GM21367 (cell line): ENCODE results near the gene MAPKAP1.

Experiments
- ATAC-seq: cut with Tn5 transposase; IDR thresholded peaks from one replicate; pipeline ENCODE4 v1.9.1; 2021; ENCODE audit not compliant: unreplicated experiment

The MAPKAP1 gene

DNA sequence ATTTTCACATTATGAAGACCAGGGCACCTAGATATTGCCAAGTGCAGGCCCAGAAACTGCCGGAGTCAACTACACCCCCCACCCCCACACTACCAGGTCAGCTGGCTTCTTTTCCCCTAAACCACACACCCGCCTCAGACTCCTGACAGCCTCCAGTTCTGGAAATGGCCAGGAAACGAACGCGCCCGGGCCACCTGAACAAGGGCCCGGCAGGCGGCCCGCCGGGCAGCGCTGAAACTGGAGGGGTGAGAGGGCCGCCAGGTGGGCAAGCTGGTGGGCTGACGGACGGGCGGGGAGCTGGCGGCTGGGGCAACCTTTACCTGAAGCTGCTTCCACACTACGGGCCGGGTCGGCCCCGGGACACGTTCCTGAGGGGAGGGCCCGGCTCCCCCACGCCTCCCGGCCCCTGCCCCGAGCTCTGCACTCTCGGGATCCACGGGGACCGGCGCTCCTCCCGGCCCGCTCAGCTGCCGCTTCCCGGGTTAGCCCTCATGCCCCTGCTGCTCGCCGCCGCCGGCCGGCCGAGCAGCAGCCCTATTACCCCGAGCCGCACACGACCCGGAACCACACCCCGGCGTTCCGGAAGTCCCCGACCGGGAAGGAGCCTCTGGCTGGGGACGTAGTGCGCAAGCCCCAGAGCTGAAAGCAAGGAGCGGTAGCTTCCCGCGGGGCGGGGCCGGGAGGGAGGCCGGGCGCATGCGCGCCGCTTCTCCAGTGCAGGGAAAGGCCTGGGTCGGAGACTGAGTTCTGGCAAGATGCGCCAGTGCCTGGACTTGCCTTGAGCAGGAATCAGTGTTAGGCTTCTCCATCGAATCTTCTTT lies at the start of gene MAPKAP1:
Gene MAPKAP1, minus strand, starts transcription at position 558 of the 821 bp plus-strand sequence. CDS start 34,634 bp downstream, outside the sequence.
- peak; percentile 90 for ATAC-seq

DNA sequence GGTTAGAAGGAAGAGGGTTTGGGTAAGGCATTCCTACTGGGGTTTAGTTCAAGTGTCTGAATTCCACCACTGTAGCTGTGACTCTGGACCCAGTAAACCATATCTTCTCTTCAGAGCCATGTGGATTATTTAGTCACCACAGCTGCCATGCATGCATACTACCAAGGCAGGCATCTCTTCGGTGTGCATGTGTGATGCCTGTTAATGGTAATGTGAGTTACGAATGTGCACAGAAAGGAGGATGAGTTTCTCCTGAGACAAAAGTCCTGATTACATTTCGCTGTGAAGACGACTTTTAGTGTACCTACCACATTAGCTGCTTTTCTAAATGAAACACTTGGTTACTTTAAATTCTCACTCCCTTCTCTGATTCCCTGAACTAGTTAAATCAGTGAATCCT lies 49.5 kb upstream of the MAPKAP1 start:
- ATAC-seq: no peak

DNA sequence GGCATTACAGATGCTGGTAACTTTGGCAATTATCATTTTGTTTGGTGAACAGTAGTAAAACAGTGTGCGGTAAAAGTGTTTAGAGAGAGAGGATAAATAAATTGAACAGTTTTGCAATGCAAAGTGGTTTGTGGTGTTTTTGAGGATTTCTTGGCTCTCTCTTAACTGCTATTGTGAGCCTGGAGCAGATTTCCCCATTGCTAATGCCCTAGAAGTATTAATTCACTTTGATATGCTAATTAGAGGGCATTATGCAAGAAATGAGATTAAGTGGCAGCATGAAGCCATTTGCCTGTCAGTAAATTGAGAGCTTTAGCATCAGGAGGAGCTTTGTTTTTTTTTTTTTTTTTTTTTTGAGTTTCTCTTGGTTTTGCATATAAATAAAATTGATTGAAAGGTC lies 48.3 kb upstream of the MAPKAP1 start:
- no peak for ATAC-seq

DNA sequence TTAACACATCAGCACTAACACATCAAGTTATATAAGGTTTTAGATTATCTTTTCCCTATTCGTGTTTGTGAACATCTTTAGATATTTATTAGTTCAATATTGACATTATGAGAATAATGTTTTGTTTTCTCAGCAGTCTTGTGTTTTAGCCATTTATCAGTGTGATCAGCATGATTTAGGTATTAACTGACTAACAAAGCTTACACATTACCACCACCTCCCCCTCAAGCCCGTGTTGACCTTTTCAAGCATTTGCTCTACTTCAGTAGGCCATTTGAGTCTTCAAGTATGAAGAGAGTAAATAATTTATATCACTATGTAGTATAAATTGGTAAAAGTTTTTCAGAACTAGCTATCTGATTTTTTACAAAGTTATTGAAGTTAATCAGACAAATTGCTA lies 47.1 kb upstream of the MAPKAP1 start:
- ATAC-seq: no peak

DNA sequence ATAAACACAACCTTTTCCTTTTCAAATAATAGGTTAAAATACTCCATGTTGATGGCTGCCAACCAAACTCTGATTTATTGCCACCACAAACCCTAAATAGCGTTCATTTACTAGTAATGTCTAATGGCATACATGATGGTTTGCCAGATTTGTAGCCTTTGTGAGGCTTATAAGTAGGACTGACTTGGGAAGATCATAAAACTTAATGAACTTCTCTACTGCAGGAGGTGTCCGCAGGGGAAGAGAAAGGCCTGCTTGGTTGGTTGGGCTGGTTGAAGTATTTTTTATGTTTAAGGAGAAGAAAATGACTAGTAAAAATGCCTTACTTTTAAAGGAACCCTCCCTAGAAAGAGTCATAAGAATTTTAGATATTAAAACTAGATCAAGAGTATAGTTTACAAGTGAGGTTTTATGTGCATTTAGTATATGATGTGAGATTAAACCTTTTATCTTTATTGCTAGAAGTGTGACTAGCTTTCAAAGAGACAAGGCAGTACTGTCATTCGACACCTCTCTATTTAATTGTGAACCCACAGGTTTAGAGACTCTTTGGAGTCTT lies 45.1 kb upstream of the MAPKAP1 start:
- no peak for ATAC-seq

DNA sequence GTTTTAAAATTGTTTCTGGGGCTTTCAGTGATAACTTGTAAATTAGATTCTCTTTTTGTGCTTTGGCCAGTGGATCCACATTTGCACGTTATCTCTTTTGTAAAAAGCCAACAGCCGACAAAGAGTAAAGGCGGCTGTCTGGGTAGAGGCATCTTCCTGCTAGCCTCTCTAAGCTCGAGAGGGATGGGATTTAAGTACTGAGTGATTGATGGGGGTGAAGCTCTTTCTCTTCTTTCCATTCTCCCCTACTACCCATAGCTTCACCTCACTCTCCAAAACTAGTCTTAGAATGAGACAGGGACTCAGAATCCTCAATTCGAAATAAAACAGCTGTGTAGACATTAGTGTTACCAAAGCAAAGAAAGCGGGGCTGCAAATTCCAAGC lies 43.6 kb upstream of the MAPKAP1 start:
- ATAC-seq: no peak

DNA sequence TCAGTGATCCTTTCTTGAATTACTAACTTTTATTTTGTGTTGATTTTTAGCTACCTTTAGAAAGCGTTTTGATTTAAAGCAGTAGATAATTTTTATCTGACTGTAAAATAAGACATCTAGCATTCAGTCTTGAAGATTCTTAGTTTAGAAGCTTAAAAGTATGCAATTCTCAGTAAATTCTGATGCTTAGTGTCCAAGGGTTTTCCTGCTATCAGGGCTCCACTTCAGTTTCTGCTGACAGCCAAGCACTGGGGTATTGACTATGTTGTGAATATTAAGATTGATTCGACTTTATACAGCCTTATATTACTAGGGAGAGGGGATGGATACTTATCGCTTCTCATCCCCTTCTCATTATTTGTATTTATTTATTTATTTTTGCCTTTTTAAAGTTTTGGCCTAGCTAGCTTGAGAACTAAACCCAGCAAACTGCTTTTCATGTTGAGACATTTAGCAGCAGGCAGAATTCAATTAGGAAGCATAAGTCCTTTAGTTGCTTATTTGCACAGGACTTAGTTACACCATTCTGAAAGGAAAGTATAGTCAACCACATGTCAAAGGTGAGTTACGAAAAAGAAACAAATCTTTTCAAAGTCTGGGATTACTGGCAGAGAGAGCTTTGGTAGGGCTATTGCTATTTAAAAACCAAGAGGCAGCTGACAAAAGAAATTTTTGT lies 43.1 kb upstream of the MAPKAP1 start:
- ATAC-seq: no peak

DNA sequence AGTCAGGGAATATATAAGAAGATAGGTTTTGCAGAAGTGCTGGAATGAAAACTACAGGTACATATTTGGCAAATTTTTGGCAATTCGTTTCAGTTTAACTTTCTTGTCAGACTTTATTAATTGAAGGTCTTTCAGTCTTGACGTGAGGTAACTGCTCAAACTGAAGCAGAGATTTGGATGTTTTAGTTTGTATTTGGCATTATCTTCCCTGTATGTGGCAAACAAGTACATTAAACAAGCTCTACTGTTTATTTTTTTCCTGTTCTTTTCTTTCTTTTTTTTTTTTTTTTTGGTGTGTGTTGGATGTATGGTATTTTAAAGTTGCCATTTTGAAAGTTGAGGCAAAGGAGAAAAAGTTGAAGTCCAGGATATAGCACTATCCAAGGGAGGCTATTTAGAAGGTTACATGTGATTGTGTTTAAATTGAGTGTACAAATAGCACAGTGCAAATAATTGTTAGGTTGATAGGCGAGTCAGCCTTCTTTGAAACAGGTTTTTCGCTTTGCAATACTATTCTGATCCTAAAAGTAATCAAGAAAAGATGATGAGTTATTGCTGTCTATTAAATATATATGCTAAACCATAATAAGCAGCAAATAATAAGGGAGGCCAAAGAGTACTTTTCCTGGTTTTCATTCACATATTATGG lies 42.4 kb upstream of the MAPKAP1 start:
- no peak for ATAC-seq

DNA sequence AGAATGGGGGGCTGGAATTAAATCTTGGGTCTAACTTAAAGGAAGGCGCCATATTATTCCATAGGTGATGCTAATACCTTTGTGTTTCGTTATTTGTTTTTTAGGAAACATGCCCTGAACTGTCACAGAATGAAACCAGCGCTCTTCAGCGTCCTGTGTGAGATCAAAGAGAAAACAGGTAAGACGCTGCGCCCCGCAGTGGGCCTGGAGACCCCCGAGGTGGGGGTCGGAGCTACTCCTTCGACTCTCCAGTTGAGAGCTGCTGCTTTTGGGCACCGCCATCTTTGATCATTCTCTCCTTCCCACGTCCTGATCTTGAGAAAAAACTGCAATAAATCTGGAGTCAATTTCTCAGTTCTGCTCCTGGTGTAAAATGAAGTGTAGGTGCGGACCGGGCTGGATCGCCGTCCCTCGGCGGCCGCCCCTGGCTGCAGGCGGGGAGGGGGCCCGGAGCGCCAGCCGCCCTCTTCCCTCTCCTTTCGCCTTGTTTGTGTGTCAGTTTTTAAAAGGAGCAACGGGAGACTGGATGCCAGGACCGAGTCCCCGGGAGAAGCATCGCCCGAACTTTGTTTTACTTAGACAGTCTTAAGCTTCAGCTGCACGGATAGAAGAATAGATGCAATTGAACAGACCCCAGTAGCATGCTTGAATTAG lies 41.6 kb upstream of the MAPKAP1 start:
- no peak for ATAC-seq

DNA sequence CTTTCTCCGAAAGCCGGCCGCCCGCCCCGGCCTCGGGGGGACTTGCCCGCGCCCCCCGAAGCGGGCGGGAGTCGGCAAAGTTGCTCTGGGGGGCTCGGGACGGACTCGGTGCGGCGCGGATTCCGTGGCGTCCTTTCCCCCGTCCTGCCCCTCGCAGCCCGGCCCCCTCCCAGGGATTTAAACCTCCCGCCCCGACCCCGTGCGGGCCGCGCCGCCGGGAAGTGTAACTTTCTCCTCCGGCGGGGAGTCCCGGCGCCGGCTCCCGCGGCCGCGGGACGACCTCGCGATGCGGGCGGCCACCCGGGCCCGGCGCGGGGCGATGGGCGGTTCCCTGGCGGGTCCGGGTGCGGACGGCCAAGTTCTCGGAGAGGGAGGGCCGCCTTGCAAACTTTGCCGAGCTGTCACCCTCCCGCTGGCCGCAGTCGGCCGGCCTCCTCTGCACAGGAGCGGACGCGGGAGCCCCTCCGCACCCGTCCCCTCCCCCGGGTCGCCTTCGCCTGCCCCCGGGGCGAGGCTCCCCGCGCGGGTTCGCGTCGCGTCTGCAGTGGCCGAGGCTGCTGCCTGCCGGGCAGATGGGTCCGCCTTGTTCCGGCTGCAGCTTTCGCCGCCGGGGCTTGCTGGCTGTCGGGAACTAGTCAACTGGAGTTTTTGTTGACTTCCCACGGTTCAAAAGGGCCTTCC lies 40.9 kb upstream of the MAPKAP1 start:
- ATAC-seq: no peak

DNA sequence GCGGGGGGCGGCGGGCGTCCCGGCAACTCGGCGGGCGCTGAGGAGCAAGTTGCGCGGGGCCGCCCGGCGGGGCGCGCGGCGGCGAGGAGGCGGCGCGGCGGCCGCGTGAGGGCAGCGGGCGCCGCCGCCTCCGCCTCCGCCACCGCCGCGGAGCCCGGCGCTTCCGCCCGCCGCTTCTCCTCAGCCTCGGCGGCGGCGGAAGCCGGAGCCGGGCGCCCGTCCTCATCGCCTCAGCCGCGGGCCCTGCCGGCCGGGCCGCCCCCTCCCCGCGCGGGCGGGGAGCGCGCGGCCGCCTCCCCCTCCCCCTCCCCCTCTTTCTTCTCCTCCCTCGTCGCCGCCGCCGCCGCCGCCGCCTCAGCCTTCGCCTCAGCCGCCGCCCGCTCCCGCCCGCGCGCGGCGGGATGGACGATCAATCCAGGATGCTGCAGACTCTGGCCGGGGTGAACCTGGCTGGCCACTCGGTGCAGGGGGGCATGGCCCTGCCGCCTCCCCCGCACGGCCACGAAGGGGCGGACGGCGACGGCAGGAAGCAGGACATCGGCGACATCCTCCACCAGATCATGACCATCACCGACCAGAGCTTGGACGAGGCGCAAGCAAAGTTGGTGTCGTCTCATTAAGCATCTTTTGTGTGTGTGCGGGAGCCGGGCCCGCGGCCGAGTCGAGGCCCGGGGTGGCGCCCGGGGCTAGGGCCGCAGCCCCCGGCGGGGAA lies 40.2 kb upstream of the MAPKAP1 start, which contains the start of gene PBX3:
Gene PBX3, plus strand, starts transcription at position 321 of the 712 bp plus-strand sequence.
- ATAC-seq: peak; percentile 14

DNA sequence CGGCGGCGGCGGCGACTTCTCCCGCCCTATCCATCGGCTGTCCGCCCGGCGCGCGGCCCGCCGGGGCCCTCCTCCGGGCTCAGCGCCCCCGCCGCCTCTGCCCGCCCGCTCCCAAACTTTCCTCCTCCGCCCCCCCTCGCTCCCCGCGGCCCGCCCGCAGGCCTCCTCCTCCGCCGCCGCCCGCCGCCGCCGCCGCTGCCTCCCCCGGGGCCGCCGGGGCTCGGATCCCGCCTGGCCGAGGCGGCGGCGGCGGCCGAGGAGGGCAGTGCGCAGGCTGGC lies 39.7 kb upstream of the MAPKAP1 start:
- peak; percentile 9 for ATAC-seq

DNA sequence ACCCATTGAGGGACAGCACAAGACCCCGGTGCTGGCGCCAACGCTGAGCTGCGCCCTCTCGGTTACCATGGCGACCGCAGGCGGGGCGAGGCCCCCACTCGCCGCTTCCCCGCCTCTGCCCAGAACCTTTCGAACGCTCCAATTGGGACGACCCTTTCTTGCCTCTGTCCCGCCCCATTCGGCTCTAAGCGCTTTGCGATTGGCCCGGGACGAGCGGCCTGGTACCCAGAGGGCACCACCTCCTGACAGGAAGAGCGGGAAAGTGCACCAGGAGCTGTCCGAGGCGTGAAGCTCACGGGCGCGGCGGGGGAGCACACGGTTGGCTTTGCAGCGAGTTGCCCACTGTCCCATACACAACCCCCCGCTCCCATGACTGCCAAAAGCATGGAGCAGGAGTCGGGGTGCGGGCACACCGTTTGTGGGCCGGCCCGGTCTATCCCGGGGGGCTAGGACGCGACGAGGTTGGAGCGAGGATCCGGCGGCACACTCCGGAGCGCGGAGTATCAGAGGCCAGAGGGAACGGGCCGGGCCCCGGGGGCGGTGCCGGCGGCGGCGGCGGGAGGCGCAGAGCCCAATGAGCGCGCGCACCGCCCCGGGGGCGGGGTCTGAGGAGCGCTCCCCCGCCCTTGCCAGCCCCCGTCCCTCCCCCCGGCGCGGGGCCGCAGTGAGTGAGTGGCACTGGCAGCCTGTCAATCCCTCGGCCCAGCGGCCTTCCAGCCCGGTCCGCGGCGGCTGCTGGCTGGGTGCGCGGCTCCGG lies 39.2 kb upstream of the MAPKAP1 start:
- peak; percentile 57 for ATAC-seq

DNA sequence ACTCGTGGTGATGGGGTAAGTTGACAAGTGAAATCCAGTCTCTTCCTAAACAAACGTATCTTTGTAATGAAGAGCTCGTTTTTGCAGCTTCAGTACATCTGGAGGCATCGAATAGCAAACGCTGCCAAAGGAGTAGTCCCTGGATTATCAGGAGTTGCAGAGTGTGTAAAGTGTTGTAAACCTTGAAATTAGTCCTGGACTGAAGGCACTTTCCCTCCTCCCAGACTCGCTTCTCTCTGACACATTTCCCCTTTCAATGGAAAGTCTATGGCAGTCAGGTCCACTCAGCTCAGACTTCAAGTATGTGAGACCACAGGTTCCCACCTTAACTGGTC lies 38.6 kb upstream of the MAPKAP1 start:
- ATAC-seq: no peak

DNA sequence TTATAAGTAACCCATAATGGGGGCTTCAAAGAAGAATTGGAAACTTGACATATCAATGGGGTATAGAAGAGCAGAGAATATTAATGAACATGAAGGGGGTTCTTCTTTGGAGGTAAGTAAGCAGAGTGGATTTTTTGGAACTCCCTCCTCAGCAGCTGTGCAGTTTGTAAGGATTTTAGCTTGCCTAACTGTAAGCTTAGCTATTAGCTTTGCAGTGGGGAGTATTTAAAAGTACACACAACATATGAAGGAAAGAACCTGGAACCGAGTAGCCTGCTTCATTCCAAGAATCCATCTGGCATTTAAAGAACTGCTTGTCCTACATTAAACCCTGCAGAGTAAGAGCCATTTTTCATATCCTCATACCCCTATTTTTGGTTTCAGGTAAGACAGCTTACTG lies 38.0 kb upstream of the MAPKAP1 start:
- no peak for ATAC-seq

DNA sequence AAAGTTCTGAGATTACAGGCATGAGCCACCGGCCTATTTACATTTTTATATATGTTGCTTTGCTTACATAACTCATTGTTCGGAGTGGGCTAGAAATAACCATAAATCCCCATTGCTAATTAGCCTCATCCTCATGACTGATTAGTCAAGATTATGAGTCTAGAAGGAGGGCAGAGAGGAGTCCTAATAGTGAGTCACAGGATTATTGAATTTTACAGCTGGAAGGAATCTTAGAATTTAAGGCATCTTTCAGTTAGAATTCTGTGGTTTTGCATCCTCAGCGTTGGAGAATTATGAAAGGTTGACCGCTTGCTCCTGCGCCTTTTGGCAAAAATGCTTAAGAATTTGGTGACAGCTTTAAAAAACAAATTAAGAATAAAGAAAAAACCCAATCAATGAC lies 37.6 kb upstream of the MAPKAP1 start:
- ATAC-seq: no peak

DNA sequence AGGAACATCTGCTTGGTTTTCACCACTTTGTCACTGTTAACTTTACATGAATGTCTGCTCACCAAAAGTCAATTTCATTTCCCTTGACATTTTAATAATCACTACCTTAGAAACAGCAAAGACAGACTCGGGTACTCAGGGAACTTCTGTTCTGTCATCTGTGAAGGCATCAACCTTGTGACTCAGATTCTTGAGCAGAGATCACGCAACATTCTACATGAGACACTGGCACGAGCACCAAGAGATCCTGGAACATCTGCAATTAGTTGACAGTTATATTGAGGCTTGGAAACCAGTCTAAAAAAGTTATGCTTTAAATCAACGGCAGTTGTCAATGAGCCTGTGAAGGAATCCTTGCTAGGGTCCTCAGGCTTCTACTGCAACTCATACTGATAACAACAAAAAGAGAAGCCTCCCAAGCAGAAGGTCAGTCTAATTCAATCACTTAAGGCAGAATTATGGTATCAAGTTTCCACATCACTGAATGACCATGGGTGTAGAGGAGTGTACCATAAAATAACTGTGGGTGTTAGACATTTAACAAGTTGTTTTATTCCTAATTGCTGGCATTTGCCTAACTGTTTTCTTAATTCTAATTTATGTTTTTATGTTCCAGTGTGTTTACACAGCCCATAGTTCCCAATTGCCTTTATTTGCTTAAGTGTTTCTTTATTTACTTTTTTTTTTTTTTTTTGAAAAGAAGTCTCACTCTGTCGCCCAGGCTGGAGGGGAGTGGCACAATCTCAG lies 36.8 kb upstream of the MAPKAP1 start:
- no peak for ATAC-seq

DNA sequence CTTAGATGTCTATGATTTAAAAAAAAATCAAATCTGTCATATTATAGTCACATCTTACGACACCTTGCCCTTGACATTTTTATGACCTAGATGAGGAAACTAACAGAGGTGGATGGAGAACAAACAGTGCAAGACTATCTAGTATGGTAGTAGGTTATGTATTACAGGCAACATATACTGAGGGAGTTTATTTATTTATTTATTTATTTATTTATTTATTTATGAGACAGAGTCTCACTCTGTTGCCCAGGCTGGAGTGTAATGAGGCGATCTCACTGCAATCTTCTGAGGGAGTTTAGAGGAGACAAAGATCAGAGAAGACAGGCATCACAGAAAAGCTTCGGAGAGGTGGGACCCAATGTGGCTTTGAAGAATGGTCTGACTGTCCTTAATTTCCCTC lies 35.6 kb upstream of the MAPKAP1 start:
- no peak for ATAC-seq

DNA sequence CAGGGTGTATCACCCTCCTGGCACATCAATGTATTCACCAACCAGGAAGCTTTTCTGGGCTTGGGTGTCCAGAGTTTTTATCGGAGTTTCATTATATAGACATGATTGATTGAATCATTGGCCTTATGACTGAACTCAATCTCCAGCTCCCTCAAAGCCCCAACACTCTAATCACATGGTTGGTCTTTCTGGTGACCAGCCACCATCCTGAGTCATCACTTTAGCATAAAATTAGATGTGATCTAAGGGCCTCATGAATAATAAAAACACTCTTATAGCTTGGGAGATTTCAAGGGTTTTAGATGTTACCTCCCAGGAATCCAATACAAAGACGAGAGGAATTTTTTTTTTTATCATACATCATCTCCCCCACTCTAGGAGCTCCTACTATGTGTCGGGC lies 32.4 kb upstream of the MAPKAP1 start:
- ATAC-seq: no peak
